NB4 (cell line): ENCODE data around the gene USH2A.

Source experiments
- MAX ChIP-seq: IDR thresholded peaks from 2 replicates; pipeline ENCODE4 v1.6.1; 2011; ENCODE audit warnings: low read depth, low read length
- POLR2A ChIP-seq: IDR thresholded peaks from 2 replicates; pipeline ENCODE4 v1.6.1; 2011; ENCODE audit warnings: mild to moderate bottlenecking; ENCODE audit not compliant: insufficient read length; ENCODE audit errors: extremely low read depth
- TF ChIP-seq, protein P1 (sequence below): IDR thresholded peaks from one replicate; pipeline ENCODE4 v1.5.1; 2012; ENCODE audit warnings: low read depth, low read length

GRCh38 chr1:216113181-216113580 is 310.1 kb downstream of the USH2A start:
- TF ChIP-seq, protein P1, sequence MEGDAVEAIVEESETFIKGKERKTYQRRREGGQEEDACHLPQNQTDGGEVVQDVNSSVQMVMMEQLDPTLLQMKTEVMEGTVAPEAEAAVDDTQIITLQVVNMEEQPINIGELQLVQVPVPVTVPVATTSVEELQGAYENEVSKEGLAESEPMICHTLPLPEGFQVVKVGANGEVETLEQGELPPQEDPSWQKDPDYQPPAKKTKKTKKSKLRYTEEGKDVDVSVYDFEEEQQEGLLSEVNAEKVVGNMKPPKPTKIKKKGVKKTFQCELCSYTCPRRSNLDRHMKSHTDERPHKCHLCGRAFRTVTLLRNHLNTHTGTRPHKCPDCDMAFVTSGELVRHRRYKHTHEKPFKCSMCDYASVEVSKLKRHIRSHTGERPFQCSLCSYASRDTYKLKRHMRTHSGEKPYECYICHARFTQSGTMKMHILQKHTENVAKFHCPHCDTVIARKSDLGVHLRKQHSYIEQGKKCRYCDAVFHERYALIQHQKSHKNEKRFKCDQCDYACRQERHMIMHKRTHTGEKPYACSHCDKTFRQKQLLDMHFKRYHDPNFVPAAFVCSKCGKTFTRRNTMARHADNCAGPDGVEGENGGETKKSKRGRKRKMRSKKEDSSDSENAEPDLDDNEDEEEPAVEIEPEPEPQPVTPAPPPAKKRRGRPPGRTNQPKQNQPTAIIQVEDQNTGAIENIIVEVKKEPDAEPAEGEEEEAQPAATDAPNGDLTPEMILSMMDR = no peak
- no peak for TF ChIP-seq POLR2A
- TF ChIP-seq MAX = no peak
